ENCODE data around the gene ZGLP1.

Gene ZGLP1

GRCh38 chr19:10289836-10290356 lies 19.7 kb downstream of the ZGLP1 start, which contains the start of gene ICAM5:
Gene ICAM5, plus strand, starts transcription at chr19:10289952. Its CDS starts 92 bp downstream, at chr19:10290044.
- no peaks in the 10 kb centered on the region for H4K20me1 ChIP-seq (ENCODE audit: insufficient read depth, low read length)
- H3F3A ChIP-seq (ENCODE audit: insufficient read depth, low read length): peaks cover 11% of the 10 kb centered on the region; the same call in 1 of the 2 replicates
- H3K9me3 ChIP-seq (replicated peaks; ENCODE audit: insufficient read depth, low read length): no peaks in the 10 kb centered on the region
- peaks cover 32% of the 10 kb centered on the region for H3K4me1 ChIP-seq (ENCODE audit: low read length)
- peak within 1 kb of the TSS; percentile 55 for H3K4me3 ChIP-seq (ENCODE audit: low read length)
- H3K9me2 ChIP-seq (replicated peaks; ENCODE audit: insufficient read depth, low read length): no peaks in the 10 kb centered on the region
- H2AFZ ChIP-seq (ENCODE audit: low read length): peak within 1 kb of the TSS; percentile 78
- no peaks in the 10 kb centered on the region for H3K79me2 ChIP-seq (ENCODE audit: low read length)
- H3K4me2 ChIP-seq (ENCODE audit: low read depth, low read length): peak within 1 kb of the TSS; percentile 92
- TF ChIP-seq EZH2phosphoT487 (IDR thresholded peaks at IDR 0.05; ENCODE audit: low read length) (no peak), EZH2 (optimal IDR thresholded peaks at IDR 0.05; ENCODE audit: low read depth, low read length) (no peak), CTCF (IDR thresholded peaks at IDR 0.05; ENCODE audit: low read length) (no peak)
- no peak for DNase-seq
- H3K36me3 ChIP-seq (replicated peaks; ENCODE audit: insufficient read depth, low read length): no peaks in the 10 kb centered on the region
- no peak within 1 kb of the TSS for H3K27ac ChIP-seq (ENCODE audit: low read length)
- peaks cover 29% of the 10 kb centered on the region for H3K27me3 ChIP-seq (replicated peaks; ENCODE audit: insufficient read depth, low read length)
- H3K9ac ChIP-seq (ENCODE audit: low read length): peak within 1 kb of the TSS; percentile 9; the same call in 1 of the 2 replicates

- Histone ChIP-seq H3F3A (ENCODE audit: insufficient read depth, low read length) (peaks cover 11% of the 10 kb centered on the region; the same call in 1 of the 2 replicates), H3K27me3 (replicated peaks; ENCODE audit: insufficient read depth, low read length) (peaks cover 29% of the 10 kb centered on the region), H3K27ac (ENCODE audit: low read length) (no peak overlapping the region), H3K4me2 (ENCODE audit: low read depth, low read length) (peak overlapping the region; percentile 92), H3K4me1 (ENCODE audit: low read length) (peaks cover 32% of the 10 kb centered on the region), H3K9me3 (replicated peaks; ENCODE audit: insufficient read depth, low read length) (no peaks in the 10 kb centered on the region), H4K20me1 (ENCODE audit: insufficient read depth, low read length) (no peaks in the 10 kb centered on the region), H3K79me2 (ENCODE audit: low read length) (no peaks in the 10 kb centered on the region), H3K9me2 (replicated peaks; ENCODE audit: insufficient read depth, low read length) (no peaks in the 10 kb centered on the region), H3K4me3 (ENCODE audit: low read length) (peak overlapping the region; percentile 55), H3K36me3 (replicated peaks; ENCODE audit: insufficient read depth, low read length) (no peaks in the 10 kb centered on the region), H3K9ac (ENCODE audit: low read length) (peak overlapping the region; percentile 9; the same call in 1 of the 2 replicates), H2AFZ (ENCODE audit: low read length) (peak overlapping the region; percentile 78)
- DNase-seq: peak; percentile 83
- TF ChIP-seq EZH2 (optimal IDR thresholded peaks at IDR 0.05; ENCODE audit: low read depth, low read length): no peak
- no peak for TF ChIP-seq CTCF (IDR thresholded peaks at IDR 0.05; ENCODE audit: low read length)
- no peak for TF ChIP-seq EZH2phosphoT487 (IDR thresholded peaks at IDR 0.05; ENCODE audit: low read length)
Observed at GRCh38 chr19:10289167-10289835, 20.3 kb downstream of the ZGLP1 start.

GRCh38 chr19:10288662-10289166 lies 20.9 kb downstream of the ZGLP1 start:
- H3K27ac ChIP-seq (ENCODE audit: low read length): no peak overlapping the region

More at GRCh38 chr19:10288662-10289166, 20.9 kb downstream of the ZGLP1 start:
- Histone ChIP-seq H3K9me2 (replicated peaks; ENCODE audit: insufficient read depth, low read length) (no peaks in the 10 kb centered on the region), H3F3A (ENCODE audit: insufficient read depth, low read length) (peaks cover 11% of the 10 kb centered on the region; the same call in 1 of the 2 replicates), H3K9ac (ENCODE audit: low read length) (peak overlapping the region; percentile 9; the same call in 1 of the 2 replicates), H3K27me3 (replicated peaks; ENCODE audit: insufficient read depth, low read length) (peaks cover 29% of the 10 kb centered on the region), H4K20me1 (ENCODE audit: insufficient read depth, low read length) (no peaks in the 10 kb centered on the region), H2AFZ (ENCODE audit: low read length) (peak overlapping the region; percentile 78), H3K4me1 (ENCODE audit: low read length) (peaks cover 32% of the 10 kb centered on the region), H3K36me3 (replicated peaks; ENCODE audit: insufficient read depth, low read length) (no peaks in the 10 kb centered on the region), H3K4me2 (ENCODE audit: low read depth, low read length) (peak overlapping the region; percentile 92), H3K79me2 (ENCODE audit: low read length) (no peaks in the 10 kb centered on the region), H3K4me3 (ENCODE audit: low read length) (peak overlapping the region; percentile 55), H3K9me3 (replicated peaks; ENCODE audit: insufficient read depth, low read length) (no peaks in the 10 kb centered on the region)
- DNase-seq: peak; percentile 55
- TF ChIP-seq EZH2phosphoT487 (IDR thresholded peaks at IDR 0.05; ENCODE audit: low read length) (no peak), EZH2 (optimal IDR thresholded peaks at IDR 0.05; ENCODE audit: low read depth, low read length) (no peak), CTCF (IDR thresholded peaks at IDR 0.05; ENCODE audit: low read length) (no peak)
